ENCODE results near the gene MYPN. TPM values are rescaled to one million over a fixed set of nuclear protein-coding genes. Genes with fewer than 3 reads are reported as not detected.
"Not testable (repeated sequence)": the region's sequence is repeated elsewhere in the genome, so short reads cannot be mapped to it uniquely, and the experiment has no call there.

Gene MYPN
- total RNA-seq, 1 experiment from 2014 or later = not detected

DNA sequence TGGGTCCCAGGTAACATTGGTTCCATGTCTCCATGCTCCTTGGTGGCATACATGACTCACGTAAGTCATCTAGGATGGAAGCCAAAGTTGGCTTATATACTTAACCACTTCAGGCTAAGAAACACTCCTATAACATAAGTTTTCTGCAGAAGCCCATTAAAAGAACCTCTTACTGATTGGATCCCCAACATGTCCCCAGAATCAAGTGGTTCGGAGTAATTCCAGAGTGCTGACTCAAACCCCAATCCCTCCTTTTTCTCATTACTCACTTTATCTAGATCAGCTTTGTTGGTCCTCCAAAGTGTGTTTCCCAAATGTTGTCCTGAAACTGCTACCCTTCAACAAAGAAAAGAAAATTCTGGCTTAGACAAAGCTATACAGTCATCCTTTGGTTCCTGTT lies 132.8 kb downstream of the MYPN start:
- Histone ChIP-seq H4K20me1 (ENCODE audit: control insufficient read depth, insufficient read depth, insufficient read length) (no peaks in the 10 kb centered on the region), H3K23me2 (ENCODE audit: insufficient read length, low read depth, low read length, poor library complexity, severe bottlenecking) (no peaks in the 10 kb centered on the region), H4K5ac (ENCODE audit: insufficient read length, low read depth, low read length) (no peak overlapping the region), H2BK12ac (ENCODE audit: insufficient read length, low read depth, low read length) (no peak overlapping the region), H3K79me1 (ENCODE audit: insufficient read depth, low read depth, low read length, poor library complexity, severe bottlenecking) (no peaks in the 10 kb centered on the region), H3K79me2 (ENCODE audit: insufficient read depth, low read length) (no peaks in the 10 kb centered on the region), H3K56ac (ENCODE audit: insufficient read length, low read depth, low read length) (no peak overlapping the region), H3K4ac (ENCODE audit: low read depth, low read length) (no peak overlapping the region), H4K8ac (replicated peaks; ENCODE audit: insufficient read length, low read depth, low read length) (no peak overlapping the region), H2AK5ac (ENCODE audit: insufficient read length, low read length) (no peak overlapping the region), H4K91ac (ENCODE audit: insufficient read length, low read depth, low read length) (no peak overlapping the region), H3K27me3 (ENCODE audit: insufficient read depth, low read length) (no peaks in the 10 kb centered on the region), H2BK5ac (ENCODE audit: insufficient read length, low read length) (no peak overlapping the region), H3T11ph (ENCODE audit: low read length) (no peak overlapping the region), H3K23ac (ENCODE audit: insufficient read length, low read depth, low read length) (no peak overlapping the region), H3K18ac (ENCODE audit: insufficient read length, low read depth, low read length) (no peak overlapping the region), H3K14ac (ENCODE audit: insufficient read depth, low read length) (no peak overlapping the region), H3K9ac (ENCODE audit: extremely low read depth, insufficient read length, low read length) (no peak overlapping the region), H3K4me2 (ENCODE audit: insufficient read depth, insufficient read length, low read length) (no peak overlapping the region), H2AFZ (ENCODE audit: low read length) (no peak overlapping the region), H2BK15ac (ENCODE audit: low read depth, low read length) (no peak overlapping the region), H3K27ac (ENCODE audit: insufficient read length, low read depth, low read length) (no peak overlapping the region), H3K9me3 (ENCODE audit: control insufficient read depth, low read depth, low read length) (no peaks in the 10 kb centered on the region), H2BK20ac (ENCODE audit: low read depth, low read length, poor library complexity, severe bottlenecking) (no peak overlapping the region), H2BK120ac (ENCODE audit: low read depth, low read length, poor library complexity, severe bottlenecking) (no peak overlapping the region), H3K4me1 (ENCODE audit: insufficient read depth, low read length) (no peaks in the 10 kb centered on the region)
- Mint-ChIP-seq H3K4me1 (no peaks in the 10 kb centered on the region), H3K36me3 (ENCODE audit: insufficient read depth in 1 of 3, low read depth in 3 of 3) (no peaks in the 10 kb centered on the region), H3K27ac (no peak overlapping the region), H3K27me3 (ENCODE audit: low read depth) (peaks cover under 1% of the 10 kb centered on the region; the same call in 1 of the 2 replicates), H3K4me3 (no peak overlapping the region), H3K9me3 (no peaks in the 10 kb centered on the region)
- WGBS (ENCODE audit: extremely low coverage, insufficient read length, low lambda C conversion rate) = no CpG with 5 or more reads among the region's 2 CpGs
- TF ChIP-seq CTCF (conservative IDR thresholded peaks at IDR 0.05) = no peak
- DNase-seq = no peak

GRCh38 chr10:68246397-68246796 lies 137.1 kb downstream of the MYPN start:
- H3T11ph ChIP-seq (ENCODE audit: low read length); H4K5ac ChIP-seq (ENCODE audit: insufficient read length, low read depth, low read length); H3K9me3 ChIP-seq (ENCODE audit: control insufficient read depth, low read depth, low read length); H3K27me3 ChIP-seq (ENCODE audit: insufficient read depth, low read length); H3K79me1 ChIP-seq (ENCODE audit: insufficient read depth, low read depth, low read length, poor library complexity, severe bottlenecking); H3K23me2 ChIP-seq (ENCODE audit: insufficient read length, low read depth, low read length, poor library complexity, severe bottlenecking); H2BK120ac ChIP-seq (ENCODE audit: low read depth, low read length, poor library complexity, severe bottlenecking); H3K4me1 ChIP-seq (ENCODE audit: insufficient read depth, low read length); H4K91ac ChIP-seq (ENCODE audit: insufficient read length, low read depth, low read length); H2BK5ac ChIP-seq (ENCODE audit: insufficient read length, low read length); H3K4me2 ChIP-seq (ENCODE audit: insufficient read depth, insufficient read length, low read length); H2BK20ac ChIP-seq (ENCODE audit: low read depth, low read length, poor library complexity, severe bottlenecking); H3K36me3 Mint-ChIP-seq (ENCODE audit: insufficient read depth in 1 of 3, low read depth in 3 of 3); H4K20me1 ChIP-seq (ENCODE audit: control insufficient read depth, insufficient read depth, insufficient read length); H3K9me3 Mint-ChIP-seq; H3K18ac ChIP-seq (ENCODE audit: insufficient read length, low read depth, low read length); H3K56ac ChIP-seq (ENCODE audit: insufficient read length, low read depth, low read length); H3K4me3 Mint-ChIP-seq; H3K9ac ChIP-seq (ENCODE audit: extremely low read depth, insufficient read length, low read length); H3K27ac ChIP-seq (ENCODE audit: insufficient read length, low read depth, low read length); H3K4ac ChIP-seq (ENCODE audit: low read depth, low read length); H3K14ac ChIP-seq (ENCODE audit: insufficient read depth, low read length); H3K27ac Mint-ChIP-seq; DNase-seq; H2AFZ ChIP-seq (ENCODE audit: low read length); H3K4me1 Mint-ChIP-seq; H3K79me2 ChIP-seq (ENCODE audit: insufficient read depth, low read length); H2BK15ac ChIP-seq (ENCODE audit: low read depth, low read length); H2AK5ac ChIP-seq (ENCODE audit: insufficient read length, low read length); H4K8ac ChIP-seq (replicated peaks; ENCODE audit: insufficient read length, low read depth, low read length); H2BK12ac ChIP-seq (ENCODE audit: insufficient read length, low read depth, low read length); H3K23ac ChIP-seq (ENCODE audit: insufficient read length, low read depth, low read length): not testable (repeated sequence)
- peaks cover 32% of the 10 kb centered on the region for H3K27me3 Mint-ChIP-seq (ENCODE audit: low read depth)
- WGBS (ENCODE audit: extremely low coverage, insufficient read length, low lambda C conversion rate) = no CpG with 5 or more reads among the region's 7 CpGs

Measured in H9 (cell line).